Right cardiac atrium (tissue), 5 donors: ENCODE results near the gene MOB3B. TPM values are rescaled to one million over a fixed set of nuclear protein-coding genes. Genes with fewer than 3 reads are reported as not detected.

ENCODE experiments used
- ATAC-seq, 2 donors: fragments of 200-7000 bp; cut with Tn5 transposase; one replicate each; pipeline versions ENCODE4 v1.8.0 to v1.9.1; 2020; ENCODE audit warnings: moderate library complexity in 2 of 2, mild to moderate bottlenecking in 1 of 2
- DNase-seq, 3 donors: peaks; one replicate each; pipeline ENCODE4 v3.0.0-alpha.2; 2020
- H3K27ac ChIP-seq: one replicate; pipeline ENCODE4 v1.5.1; 2013; ENCODE audit warnings: mild to moderate bottlenecking, low read length, control low read depth, moderate library complexity
- H3K27me3 ChIP-seq: one replicate; pipeline ENCODE4 v1.6.1; 2013; ENCODE audit not compliant: control insufficient read depth, insufficient read depth
- H3K4me1 ChIP-seq: one replicate; pipeline ENCODE4 v1.6.1; 2013; ENCODE audit warnings: low read length; ENCODE audit not compliant: control insufficient read depth, insufficient read depth
- H3K4me3 ChIP-seq: one replicate; pipeline ENCODE4 v1.5.1; 2013; ENCODE audit warnings: low read length, control low read depth
- H3K9me3 ChIP-seq: one replicate; pipeline ENCODE4 v1.6.1; 2013; ENCODE audit warnings: low read length; ENCODE audit not compliant: control insufficient read depth
- WGBS: extraction: QIAGEN DNeasy Blood & Tissue Kit; methylation state at CpG from one replicate; pipeline ENCODE4 v1.1.7; 2013; 5-methylcytosine and 5-hydroxymethylcytosine counted together
- intact Hi-C, 4 donors: fragments of 100-400 bp; cut with DNase I; formaldehyde crosslinking; loops; one replicate each; pipeline versions ENCODE4 v1.11.0 to v1.14.0; 2022 to 2023
- polyA plus RNA-seq: library from polyadenylated mRNA; stranded (reverse); fragments of 200-250 nt; gene quantifications from one replicate; pipeline ENCODE4 v1.2.3, GENCODE V29; 2013
- total RNA-seq, 4 donors: library from RNA; stranded (reverse); fragmentation: NEBNext Ultra II Directional; extraction: Animal tissue kit (Norgen Biotek cat#: 25700); gene quantifications; one replicate each; pipeline ENCODE4 v1.2.1, GENCODE V29; 2021
- donor health status: healthy with polysubstance abuse.
- donor health status: DM: no; HTN: yes; CAD: no.
- donor health status: DM: no; HTN: no; CAD: no.
- donor health status: DM: no; HTN: yes; CAD: no; lungs with severe emphysema.
- donor health status: DM: yes; HTN: yes; CAD: no.

Gene MOB3B
- total and polyA plus RNA-seq, 5 donors: 1.1 to 2.2 (median 2.0) TPM

- Histone ChIP-seq H3K27me3 (no peaks in the 10 kb centered on the region), H3K4me3 (no peak overlapping the region), H3K9me3 (no peaks in the 10 kb centered on the region), H3K4me1 (no peaks in the 10 kb centered on the region), H3K27ac (no peak overlapping the region)
- WGBS: 83% methylated on average over 4 of the region's 4 CpGs
- intact Hi-C loops: no loop called here
- ATAC-seq (no peak), DNase-seq (no peak)
Observed at GRCh38 chr9:27563738-27564430, 34.3 kb upstream of the MOB3B start.

- 74% methylated on average over 3 of the region's 3 CpGs for WGBS
- intact Hi-C loops: no loop called here
Observed at GRCh38 chr9:27561685-27562084, 32.1 kb upstream of the MOB3B start.

GRCh38 chr9:27560457-27560856, 30.8 kb upstream of the MOB3B start:
- ATAC-seq: no peak
- intact Hi-C loops: no loop called here
- Histone ChIP-seq H3K9me3 (no peaks in the 10 kb centered on the region), H3K4me3 (no peak overlapping the region), H3K4me1 (no peaks in the 10 kb centered on the region), H3K27ac (no peak overlapping the region), H3K27me3 (no peaks in the 10 kb centered on the region)
- DNase-seq: no peak

More at GRCh38 chr9:27561685-27562084, 32.1 kb upstream of the MOB3B start:
- no peaks in the 10 kb centered on the region for H3K27me3 ChIP-seq
- DNase-seq: no peak
- no peaks in the 10 kb centered on the region for H3K9me3 ChIP-seq
- no peak overlapping the region for H3K27ac ChIP-seq
- H3K4me1 ChIP-seq: no peaks in the 10 kb centered on the region
- ATAC-seq: no peak
- H3K4me3 ChIP-seq: no peak overlapping the region

GRCh38 chr9:27558307-27558706, 28.7 kb upstream of the MOB3B start:
- intact Hi-C loops: no loop called here
- no peak for DNase-seq
- no peaks in the 10 kb centered on the region for H3K9me3 ChIP-seq
- H3K4me1 ChIP-seq: no peaks in the 10 kb centered on the region
- H3K27me3 ChIP-seq: no peaks in the 10 kb centered on the region
- no peak overlapping the region for H3K4me3 ChIP-seq
- ATAC-seq: no peak
- H3K27ac ChIP-seq: no peak overlapping the region

DNA sequence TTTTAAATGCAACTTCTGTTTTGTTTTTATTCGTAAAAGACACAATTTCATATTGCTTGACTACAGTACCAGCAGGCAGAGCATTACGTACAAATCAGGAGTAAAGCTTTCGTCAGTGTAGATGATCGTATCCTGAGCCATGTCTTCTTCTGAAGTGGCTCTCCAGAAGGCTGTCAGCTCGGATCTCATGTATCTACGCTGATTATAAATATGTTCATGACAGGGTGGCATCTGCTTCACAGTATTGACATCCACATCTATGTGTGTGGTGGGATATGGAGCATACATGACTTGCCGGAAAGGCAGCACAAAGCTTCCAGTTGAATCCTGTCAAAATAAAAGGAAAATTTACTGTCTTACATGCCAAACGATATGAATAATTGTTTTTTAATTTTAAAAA, 26.9 kb upstream of the MOB3B start:
- no peak for DNase-seq
- Histone ChIP-seq H3K27me3 (no peaks in the 10 kb centered on the region), H3K9me3 (no peaks in the 10 kb centered on the region), H3K4me3 (no peak overlapping the region), H3K27ac (no peak overlapping the region), H3K4me1 (no peaks in the 10 kb centered on the region)
- intact Hi-C loops: no loop called here
- ATAC-seq: no peak
- WGBS: 94% methylated on average over 8 of the region's 8 CpGs

GRCh38 chr9:27554712-27555111, 25.1 kb upstream of the MOB3B start:
- H3K27me3 ChIP-seq: no peaks in the 10 kb centered on the region
- ATAC-seq (no peak), DNase-seq (no peak)
- H3K4me1 ChIP-seq: no peaks in the 10 kb centered on the region
- no peaks in the 10 kb centered on the region for H3K9me3 ChIP-seq
- H3K4me3 ChIP-seq: no peak overlapping the region
- WGBS: 94% methylated on average over 1 of the region's 1 CpG
- intact Hi-C loops: loop anchor here in 1 of 4 donors (5.0 kb wide), 1 partner anchor 217 kb away; no protein-coding TSS in a partner anchor
- H3K27ac ChIP-seq: no peak overlapping the region

DNA sequence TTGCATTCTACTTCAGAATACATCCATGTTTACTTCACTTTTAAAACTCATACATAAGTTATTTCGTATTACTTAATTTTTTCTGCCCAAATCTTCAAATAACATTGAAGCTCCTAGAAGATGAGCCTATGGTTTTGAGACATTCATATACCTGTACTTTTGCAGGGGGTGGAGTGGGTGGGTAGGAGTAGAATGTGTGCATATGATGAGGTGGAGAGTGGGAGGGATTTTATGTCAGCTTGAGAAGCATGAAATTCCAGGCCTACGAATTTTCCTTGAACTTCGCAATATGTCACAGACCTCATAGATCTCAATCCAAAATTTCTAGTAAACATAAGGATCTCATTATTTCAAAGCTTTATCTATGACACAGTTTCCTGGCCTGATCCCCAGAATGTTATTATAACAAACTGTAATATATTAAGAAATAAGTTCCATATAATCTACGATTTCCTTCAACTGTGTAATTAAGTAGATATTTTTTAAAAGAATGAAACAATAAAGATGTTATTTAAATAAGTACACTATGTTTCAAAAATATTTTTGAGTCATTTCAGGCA, 19.7 kb upstream of the MOB3B start:
- H3K4me1 ChIP-seq: peaks cover 2% of the 10 kb centered on the region
- H3K27me3 ChIP-seq: no peaks in the 10 kb centered on the region
- ATAC-seq (no peak), DNase-seq (no peak)
- H3K9me3 ChIP-seq: no peaks in the 10 kb centered on the region
- H3K27ac ChIP-seq: no peak overlapping the region
- intact Hi-C loops: loop anchor here in 2 of 4 donors (5.0 kb wide), 1 partner anchor 217 kb away; no protein-coding TSS in a partner anchor
- H3K4me3 ChIP-seq: no peak overlapping the region
- 74% methylated on average over 4 of the region's 4 CpGs for WGBS

GRCh38 chr9:27548055-27548741, 18.6 kb upstream of the MOB3B start:
- intact Hi-C loops: loop anchor here in 2 of 4 donors (5.0 kb wide), 1 partner anchor 216 kb away; no protein-coding TSS in a partner anchor

GRCh38 chr9:27545471-27545870, 15.9 kb upstream of the MOB3B start:
- peaks cover 4% of the 10 kb centered on the region for H3K4me1 ChIP-seq
- DNase-seq: no peak
- H3K4me3 ChIP-seq: no peak overlapping the region
- intact Hi-C loops: loop anchor here in 2 of 4 donors (5.0 kb wide), 1 partner anchor 213 kb away; no protein-coding TSS in a partner anchor
- no peaks in the 10 kb centered on the region for H3K27me3 ChIP-seq
- H3K27ac ChIP-seq: no peak overlapping the region
- peak in 1 of 2 donors; percentile 22 for ATAC-seq
- 96% methylated on average over 3 of the region's 3 CpGs for WGBS
- H3K9me3 ChIP-seq: no peaks in the 10 kb centered on the region

More at GRCh38 chr9:27548055-27548741, 18.6 kb upstream of the MOB3B start:
- peak; percentile 80 to 89 for ATAC-seq
- no peak for DNase-seq
- peaks cover 2% of the 10 kb centered on the region for H3K4me1 ChIP-seq
- no peaks in the 10 kb centered on the region for H3K9me3 ChIP-seq
- H3K27me3 ChIP-seq: no peaks in the 10 kb centered on the region
- H3K27ac ChIP-seq: no peak overlapping the region
- WGBS: 40% methylated on average over 10 of the region's 10 CpGs
- H3K4me3 ChIP-seq: no peak overlapping the region

DNA sequence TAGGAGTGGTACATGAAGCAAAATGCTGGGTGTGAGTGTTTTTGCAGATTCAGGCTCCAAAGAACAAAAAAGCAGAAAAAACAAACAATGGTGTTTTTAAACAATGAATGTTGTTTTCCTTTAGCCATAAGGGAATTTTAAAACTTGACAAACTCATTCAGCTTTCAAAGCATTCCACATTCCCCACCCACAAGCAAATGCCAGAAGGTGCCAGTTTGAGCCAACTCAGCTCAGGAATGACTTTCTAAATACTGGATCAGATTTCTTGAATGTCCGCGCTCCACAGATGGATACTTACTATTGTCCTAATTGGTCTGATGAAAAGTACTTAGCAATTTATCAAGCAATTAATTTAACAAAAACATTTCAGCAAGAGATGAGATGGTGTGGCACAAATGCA, 12.9 kb upstream of the MOB3B start:
- DNase-seq (no peak), ATAC-seq (no peak)
- whole genome bisulfite sequencing: 88% methylated on average over 2 of the region's 2 CpGs
- Histone ChIP-seq H3K27me3 (no peaks in the 10 kb centered on the region), H3K4me3 (no peak overlapping the region), H3K27ac (no peak overlapping the region), H3K4me1 (peaks cover 5% of the 10 kb centered on the region), H3K9me3 (no peaks in the 10 kb centered on the region)
- intact Hi-C loops: loop anchor here in 1 of 4 donors (5.0 kb wide), 1 partner anchor 210 kb away; no protein-coding TSS in a partner anchor

DNA sequence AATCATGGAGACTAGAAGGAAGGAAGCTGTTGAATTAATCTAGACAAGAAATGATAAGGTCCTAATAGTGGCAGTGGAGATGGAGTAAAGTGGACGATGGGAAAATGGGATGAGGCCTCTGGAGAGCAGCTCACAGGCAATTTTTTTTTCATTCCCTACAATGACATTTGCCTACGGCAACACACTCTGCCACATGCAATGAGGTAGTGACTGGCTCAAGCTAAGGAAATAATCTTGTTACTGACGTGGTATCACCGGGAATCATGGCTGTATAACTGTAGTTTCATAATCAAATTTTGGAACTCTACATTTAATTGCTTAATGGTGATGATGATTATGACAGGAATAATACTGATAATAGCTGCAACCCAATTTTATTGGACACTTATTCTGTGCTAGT, 12.1 kb upstream of the MOB3B start:
- intact Hi-C loops: loop anchor here in 1 of 4 donors (5.0 kb wide), 1 partner anchor 209 kb away; no protein-coding TSS in a partner anchor
- WGBS: 67% methylated on average over 4 of the region's 4 CpGs
- Histone ChIP-seq H3K9me3 (no peaks in the 10 kb centered on the region), H3K27ac (no peak overlapping the region), H3K4me3 (no peak overlapping the region), H3K27me3 (no peaks in the 10 kb centered on the region), H3K4me1 (peaks cover 5% of the 10 kb centered on the region)
- peak in 1 of 3 donors; percentile 12 for DNase-seq
- ATAC-seq: peak; percentile 34 to 74
